HG02798 (cell line): ENCODE measurements around the gene SC5D.

ENCODE experiments used
- ATAC-seq: cut with Tn5 transposase; IDR thresholded peaks from one replicate; pipeline ENCODE4 v1.9.1; 2021; ENCODE audit warnings: mild to moderate bottlenecking; ENCODE audit not compliant: unreplicated experiment, poor library complexity

Gene SC5D

GRCh38 chr11:121292495-121293287 is at the start of gene SC5D:
Gene SC5D (plus strand): TSS chr11:121292771. CDS start chr11:121303376, 10,605 bp downstream.
- ATAC-seq = peak; percentile 97

- ATAC-seq = no peak
Measured at GRCh38 chr11:121244884-121245283, 47.7 kb upstream of the SC5D start.

GRCh38 chr11:121246021-121246768 is 46.4 kb upstream of the SC5D start:
- ATAC-seq = no peak

- ATAC-seq = no peak
Measured at GRCh38 chr11:121246769-121247035, 45.9 kb upstream of the SC5D start.

GRCh38 chr11:121248496-121248895 is 44.1 kb upstream of the SC5D start:
- ATAC-seq = no peak

GRCh38 chr11:121249039-121249663 is 43.4 kb upstream of the SC5D start:
- ATAC-seq = peak; percentile 42

GRCh38 chr11:121250843-121251242 is 41.7 kb upstream of the SC5D start:
- ATAC-seq = no peak

GRCh38 chr11:121253951-121254350 is 38.6 kb upstream of the SC5D start:
- ATAC-seq = no peak

- no peak for ATAC-seq
Measured at GRCh38 chr11:121254756-121255155, 37.8 kb upstream of the SC5D start.

GRCh38 chr11:121255473-121256125 is 37.0 kb upstream of the SC5D start:
- ATAC-seq = no peak

- ATAC-seq = no peak
Measured at GRCh38 chr11:121257289-121257688, 35.3 kb upstream of the SC5D start.

- no peak for ATAC-seq
Measured at GRCh38 chr11:121257976-121258375, 34.6 kb upstream of the SC5D start.

GRCh38 chr11:121265586-121265985 is 27.0 kb upstream of the SC5D start:
- ATAC-seq = no peak

GRCh38 chr11:121268581-121268980 is 24.0 kb upstream of the SC5D start:
- no peak for ATAC-seq

- no peak for ATAC-seq
Measured at GRCh38 chr11:121270001-121270678, 22.4 kb upstream of the SC5D start.

- no peak for ATAC-seq
Measured at GRCh38 chr11:121274332-121274991, 18.1 kb upstream of the SC5D start.

- ATAC-seq = no peak
Measured at GRCh38 chr11:121281698-121282097, 10.9 kb upstream of the SC5D start.

- no peak for ATAC-seq
Measured at GRCh38 chr11:121282386-121282785, 10.2 kb upstream of the SC5D start.

- peak; percentile 77 for ATAC-seq
Measured at GRCh38 chr11:121282886-121283502, 9.6 kb upstream of the SC5D start.
